Testis (tissue), 3 donors: ENCODE results near the gene CNGB1. TPM values are rescaled to one million over a fixed set of nuclear protein-coding genes. Genes with fewer than 3 reads are reported as not detected.

ENCODE experiments used
- DNase-seq: peaks from one replicate; pipeline ENCODE4 v3.0.0-alpha.2; 2019
- H3K27ac ChIP-seq, 2 donors: fragments of 200-600 bp; sonication (generic); one replicate each; pipeline ENCODE4 v1.5.1; 2019
- H3K27me3 ChIP-seq: fragments of 200-600 bp; sonication (generic); one replicate; pipeline ENCODE4 v1.5.1; 2019
- H3K36me3 ChIP-seq: fragments of 200-600 bp; sonication (generic); one replicate; pipeline ENCODE4 v1.5.1; 2017; ENCODE audit warnings: low read depth; ENCODE audit errors: missing control alignments
- H3K4me1 ChIP-seq: fragments of 200-600 bp; sonication (generic); one replicate; pipeline ENCODE4 v1.5.1; 2019
- H3K4me3 ChIP-seq, 2 donors: fragments of 200-600 bp; sonication (generic); one replicate each; pipeline ENCODE4 v1.5.1; 2017 to 2019
- H3K9me3 ChIP-seq: fragments of 200-600 bp; sonication (generic); one replicate; pipeline ENCODE4 v1.5.1; 2017
- POLR2A ChIP-seq: fragments of 450-650 bp; IDR thresholded peaks from one replicate; pipeline ENCODE4 v1.6.1; 2017; ENCODE audit warnings: antibody characterized with exemption, mild to moderate bottlenecking, moderate library complexity
- WGBS, 2 donors: methylation state at CpG; one replicate each; pipeline ENCODE4 v1.1.5; 2018; 5-methylcytosine and 5-hydroxymethylcytosine counted together
- intact Hi-C: fragments of 100-400 bp; cut with DNase I; formaldehyde crosslinking; loops from one replicate; pipeline ENCODE4 v1.15.1; 2023; ENCODE audit warnings: low total_unique reads
- polyA plus RNA-seq: library from polyadenylated mRNA; stranded (reverse); fragments of 350-450 nt; fragmentation: Illumina TruSeq; extraction: RNeasy Lipid Tissue Mini Kit (QIAGEN cat#74804); gene quantifications from one replicate; pipeline ENCODE4 v1.2.3, GENCODE V29; 2014; ENCODE audit warnings: low read depth, low replicate concordance; ENCODE audit not compliant: insufficient read depth
- total RNA-seq, 2 donors: library from RNA; depleted of rRNA; stranded (reverse); fragments of >200 nt; gene quantifications; one replicate each; pipeline ENCODE4 v1.2.3, GENCODE V29; 2016
- TF ChIP-seq, protein P1 (sequence below), 3 experiments: fragments of 450-650 bp in 2 of 3; fragments of 200-600 bp in 1 of 3; sonication (generic) in 1 of 3; IDR thresholded peaks; one replicate each; pipeline ENCODE4 v1.5.1; 2016 to 2019; ENCODE audit warnings: antibody characterized with exemption in 3 of 3, mild to moderate bottlenecking in 2 of 3, moderate library complexity in 1 of 3

Gene CNGB1
- total and polyA plus RNA-seq, 3 donors from 2014 or later, result 0.76 to 1.2 (median 0.87) TPM

DNA sequence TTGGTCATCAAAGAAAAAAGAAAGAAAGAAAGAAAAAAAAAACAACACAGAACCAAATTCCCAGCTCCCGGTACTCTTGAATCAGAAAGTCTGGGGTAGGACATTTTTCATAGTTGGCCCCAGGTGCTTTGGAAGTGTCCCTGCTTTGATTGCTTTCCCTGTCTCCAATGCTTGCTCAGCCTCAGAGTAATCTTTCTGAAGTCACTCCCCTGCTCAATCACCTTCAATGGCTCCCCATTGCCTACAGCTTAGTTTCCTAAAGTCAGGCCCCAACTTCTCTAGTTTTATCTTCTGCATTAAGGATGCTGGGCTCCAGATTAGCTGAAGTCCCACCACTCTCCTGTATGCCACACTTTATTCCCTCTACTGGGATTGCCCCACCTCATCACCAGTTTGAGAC is 17.1 kb downstream of the CNGB1 start:
- no peak for DNase-seq
- Histone ChIP-seq H3K4me3 (no peak overlapping the region), H3K36me3 (no peaks in the 10 kb centered on the region), H3K4me1 (peaks cover 7% of the 10 kb centered on the region), H3K27me3 (no peaks in the 10 kb centered on the region), H3K27ac (no peak overlapping the region), H3K9me3 (no peaks in the 10 kb centered on the region)
- 100% methylated on average over 1 of the region's 1 CpG for WGBS, 2 donors
- intact Hi-C loops, result no loop called here
- TF ChIP-seq, protein P1, sequence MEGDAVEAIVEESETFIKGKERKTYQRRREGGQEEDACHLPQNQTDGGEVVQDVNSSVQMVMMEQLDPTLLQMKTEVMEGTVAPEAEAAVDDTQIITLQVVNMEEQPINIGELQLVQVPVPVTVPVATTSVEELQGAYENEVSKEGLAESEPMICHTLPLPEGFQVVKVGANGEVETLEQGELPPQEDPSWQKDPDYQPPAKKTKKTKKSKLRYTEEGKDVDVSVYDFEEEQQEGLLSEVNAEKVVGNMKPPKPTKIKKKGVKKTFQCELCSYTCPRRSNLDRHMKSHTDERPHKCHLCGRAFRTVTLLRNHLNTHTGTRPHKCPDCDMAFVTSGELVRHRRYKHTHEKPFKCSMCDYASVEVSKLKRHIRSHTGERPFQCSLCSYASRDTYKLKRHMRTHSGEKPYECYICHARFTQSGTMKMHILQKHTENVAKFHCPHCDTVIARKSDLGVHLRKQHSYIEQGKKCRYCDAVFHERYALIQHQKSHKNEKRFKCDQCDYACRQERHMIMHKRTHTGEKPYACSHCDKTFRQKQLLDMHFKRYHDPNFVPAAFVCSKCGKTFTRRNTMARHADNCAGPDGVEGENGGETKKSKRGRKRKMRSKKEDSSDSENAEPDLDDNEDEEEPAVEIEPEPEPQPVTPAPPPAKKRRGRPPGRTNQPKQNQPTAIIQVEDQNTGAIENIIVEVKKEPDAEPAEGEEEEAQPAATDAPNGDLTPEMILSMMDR (IDR thresholded peaks at IDR 0.05), result no peak
- no peak for TF ChIP-seq POLR2A

DNA sequence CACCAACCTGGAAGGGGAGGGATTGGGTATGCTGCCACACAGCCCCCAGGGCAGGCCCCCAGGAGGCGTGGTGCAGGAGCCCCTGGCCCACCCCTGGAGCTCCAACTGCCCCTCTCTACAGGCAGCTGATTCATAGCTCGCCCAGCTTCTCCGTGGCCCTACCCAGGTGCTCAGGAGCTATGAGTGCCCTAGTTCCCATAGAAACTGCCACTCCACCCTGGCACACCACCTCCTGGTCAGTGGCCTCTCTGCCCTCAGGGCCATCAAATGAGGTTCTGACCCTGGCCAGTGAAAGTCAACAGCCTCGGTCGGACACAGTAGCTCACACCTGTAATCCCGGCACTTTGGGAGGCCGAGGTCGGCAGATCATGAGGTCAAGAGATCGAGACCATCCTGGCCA is 18.0 kb downstream of the CNGB1 start:
- H3K4me1 ChIP-seq, result peaks cover 7% of the 10 kb centered on the region
- 82 to 94% methylated on average over 6 to 9 of the region's 9 CpGs for WGBS, 2 donors
- TF ChIP-seq POLR2A, result no peak
- H3K9me3 ChIP-seq, result no peaks in the 10 kb centered on the region
- no peak overlapping the region for H3K27ac ChIP-seq
- intact Hi-C loops, result no loop called here
- H3K36me3 ChIP-seq, result no peaks in the 10 kb centered on the region
- no peak for DNase-seq
- no peak overlapping the region for H3K4me3 ChIP-seq
- no peaks in the 10 kb centered on the region for H3K27me3 ChIP-seq

DNA sequence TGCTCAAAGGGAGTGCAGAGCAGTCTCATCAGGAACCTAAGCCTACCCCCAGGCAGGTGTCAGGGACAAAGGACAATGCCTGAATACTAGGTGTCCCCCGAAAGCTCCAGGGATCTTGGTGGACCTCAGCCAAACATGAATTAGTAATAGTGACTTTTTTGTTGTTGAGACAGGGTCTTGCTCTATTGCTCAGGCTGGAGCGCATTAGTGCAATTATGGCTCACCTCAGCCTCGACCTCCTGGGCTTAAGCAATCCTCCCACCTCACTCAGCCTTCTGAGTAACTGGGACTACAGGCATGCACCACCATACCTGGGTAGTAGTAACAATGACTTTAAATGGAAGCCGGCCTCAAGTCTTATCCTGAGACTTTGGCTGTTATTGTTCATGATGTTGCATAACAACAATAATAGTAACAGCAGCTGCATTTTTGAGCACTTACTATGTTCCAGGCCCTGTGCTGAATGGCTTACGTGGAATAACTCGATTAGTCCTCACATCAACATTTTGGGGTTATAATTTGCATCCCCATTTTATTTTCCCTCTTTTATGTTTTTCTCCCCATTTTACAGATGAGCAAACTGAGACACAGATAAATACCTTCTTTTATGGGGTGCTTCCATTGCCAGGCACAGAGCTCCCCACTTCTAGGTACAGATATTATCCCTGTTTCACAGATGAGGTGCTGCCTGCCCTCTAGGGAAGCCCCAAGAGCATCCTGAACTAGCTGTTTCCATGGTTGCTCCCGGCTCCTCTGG is 19.5 kb downstream of the CNGB1 start:
- Histone ChIP-seq H3K27ac (no peak overlapping the region), H3K4me3 (no peak overlapping the region), H3K9me3 (no peaks in the 10 kb centered on the region), H3K36me3 (no peaks in the 10 kb centered on the region), H3K27me3 (no peaks in the 10 kb centered on the region), H3K4me1 (peaks cover 7% of the 10 kb centered on the region)
- WGBS, 2 donors, result 89 to 93% methylated on average over 6 to 7 of the region's 7 CpGs
- TF ChIP-seq, protein P1 (IDR thresholded peaks at IDR 0.05), result no peak
- TF ChIP-seq POLR2A, result no peak
- intact Hi-C loops, result no loop called here
- DNase-seq, result no peak

DNA sequence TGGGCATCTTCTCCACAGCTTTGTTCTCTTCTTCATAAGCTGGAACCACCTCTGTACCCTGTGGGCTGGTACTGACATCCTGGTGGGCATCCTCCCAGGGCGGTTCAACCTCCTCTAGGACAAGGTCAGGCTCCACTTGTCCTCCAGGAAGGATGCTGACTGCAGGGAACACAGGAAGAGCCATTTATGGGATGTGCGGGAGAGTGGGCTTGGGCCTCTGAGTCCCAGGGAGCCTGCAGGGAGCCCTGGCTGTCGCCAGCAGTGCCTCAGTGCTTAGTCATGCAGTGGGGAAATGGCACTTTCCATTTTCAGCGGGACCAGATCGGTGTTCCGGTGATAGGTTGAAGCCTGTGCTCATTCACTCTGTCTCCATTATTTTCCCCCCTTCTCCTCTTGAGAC is 20.5 kb downstream of the CNGB1 start:
- DNase-seq, result no peak
- Histone ChIP-seq H3K9me3 (no peaks in the 10 kb centered on the region), H3K36me3 (no peaks in the 10 kb centered on the region), H3K27ac (no peak overlapping the region), H3K4me1 (peaks cover under 1% of the 10 kb centered on the region), H3K4me3 (no peak overlapping the region), H3K27me3 (no peaks in the 10 kb centered on the region)
- no peak for TF ChIP-seq POLR2A
- TF ChIP-seq, protein P1 (IDR thresholded peaks at IDR 0.05), result no peak
- intact Hi-C loops, result no loop called here
- WGBS, 2 donors, result 62 to 73% methylated on average over 6 of the region's 6 CpGs

DNA sequence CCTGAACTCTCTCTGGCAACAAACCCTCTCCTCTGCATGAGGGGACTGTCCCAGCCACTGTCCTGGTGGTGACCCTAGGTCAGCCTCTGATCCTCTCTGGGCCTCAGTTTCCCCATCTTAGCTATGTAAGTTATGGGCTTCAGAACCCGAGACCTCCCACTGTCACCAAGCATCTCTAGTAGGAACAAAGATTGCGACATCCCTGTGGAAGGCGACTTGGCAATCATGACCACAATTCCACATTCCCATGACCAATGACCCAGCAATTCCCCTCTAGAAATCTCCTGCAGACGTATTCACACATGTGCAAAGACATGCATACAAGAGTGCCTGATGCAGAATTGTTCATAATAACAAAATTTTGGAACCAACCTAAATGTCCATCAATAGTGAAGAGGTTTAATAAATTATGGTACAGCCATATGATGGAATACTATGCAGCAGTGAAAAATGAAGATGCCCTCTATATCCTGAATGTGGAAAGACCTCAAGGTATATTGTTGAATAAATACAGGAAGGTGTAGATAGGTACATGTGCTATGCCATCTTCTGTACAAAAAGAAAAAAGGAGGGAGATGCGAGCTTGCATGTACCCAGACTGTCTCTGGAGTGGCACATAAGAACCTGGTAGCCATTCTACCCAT is 21.2 kb downstream of the CNGB1 start:
- TF ChIP-seq, protein P1 (IDR thresholded peaks at IDR 0.05), result no peak
- no peak for TF ChIP-seq POLR2A
- Histone ChIP-seq H3K36me3 (no peaks in the 10 kb centered on the region), H3K9me3 (no peaks in the 10 kb centered on the region), H3K27ac (no peak overlapping the region), H3K4me3 (no peak overlapping the region), H3K27me3 (no peaks in the 10 kb centered on the region), H3K4me1 (no peaks in the 10 kb centered on the region)
- WGBS, 2 donors, result 83 to 91% methylated on average over 5 of the region's 5 CpGs
- intact Hi-C loops, result no loop called here
- DNase-seq, result no peak
